Measurements from ENCODE around the gene LAG3.
A peak's percentile ranks its signal among the peaks of the same experiment; 100 is the strongest.

The LAG3 gene

GRCh38 chr12:6772726-6773589 lies 638 bp downstream of the LAG3 start:
- DNase-seq (ENCODE audit: low spot score) = no peak
- Mint-ChIP-seq H3K4me3 (peak overlapping the region; percentile 70), H3K27me3 (ENCODE audit: low read depth) (no peaks in the 10 kb centered on the region)

GRCh38 chr12:6773590-6774351 lies 1.5 kb downstream of the LAG3 start:
- Mint-ChIP-seq H3K4me3 (peak overlapping the region; percentile 70), H3K9me3 (no peaks in the 10 kb centered on the region), H3K4me1 (ENCODE audit: low read depth) (peaks cover 47% of the 10 kb centered on the region), H3K27ac (peak overlapping the region; percentile 54), H3K36me3 (ENCODE audit: low read depth) (peaks cover 4% of the 10 kb centered on the region), H3K27me3 (ENCODE audit: low read depth) (peaks cover 2% of the 10 kb centered on the region)
- DNase-seq (ENCODE audit: low spot score) = peak; percentile 43

More at GRCh38 chr12:6772726-6773589, 638 bp downstream of the LAG3 start:
- Mint-ChIP-seq H3K9me3 (no peaks in the 10 kb centered on the region), H3K4me1 (ENCODE audit: low read depth) (peaks cover 49% of the 10 kb centered on the region), H3K36me3 (ENCODE audit: low read depth) (peaks cover 2% of the 10 kb centered on the region), H3K27ac (peak overlapping the region; percentile 56)

GRCh38 chr12:6774499-6775062 lies 2.3 kb downstream of the LAG3 start:
- Mint-ChIP-seq H3K9me3 (no peaks in the 10 kb centered on the region), H3K36me3 (ENCODE audit: low read depth) (peaks cover 2% of the 10 kb centered on the region), H3K4me3 (peak overlapping the region; percentile 60), H3K27me3 (ENCODE audit: low read depth) (peaks cover 2% of the 10 kb centered on the region), H3K27ac (peak overlapping the region; percentile 73), H3K4me1 (ENCODE audit: low read depth) (peaks cover 48% of the 10 kb centered on the region)
- no peak for DNase-seq (ENCODE audit: low spot score)

- Mint-ChIP-seq H3K27ac (peak overlapping the region; percentile 73), H3K27me3 (ENCODE audit: low read depth) (peaks cover 2% of the 10 kb centered on the region), H3K9me3 (no peaks in the 10 kb centered on the region), H3K4me3 (peak overlapping the region; percentile 60), H3K36me3 (ENCODE audit: low read depth) (peaks cover 2% of the 10 kb centered on the region), H3K4me1 (ENCODE audit: low read depth) (peaks cover 51% of the 10 kb centered on the region)
- DNase-seq (ENCODE audit: low spot score) = no peak
These were observed 3.2 kb downstream of the LAG3 start for GRCh38 chr12:6775185-6776174.

- Mint-ChIP-seq H3K36me3 (ENCODE audit: low read depth) (peaks cover 2% of the 10 kb centered on the region), H3K4me1 (ENCODE audit: low read depth) (peaks cover 44% of the 10 kb centered on the region), H3K27ac (no peak overlapping the region), H3K27me3 (ENCODE audit: low read depth) (peaks cover 2% of the 10 kb centered on the region), H3K9me3 (no peaks in the 10 kb centered on the region), H3K4me3 (no peak overlapping the region)
- no peak for DNase-seq (ENCODE audit: low spot score)
These were observed 5.1 kb downstream of the LAG3 start for GRCh38 chr12:6777386-6777785.

- DNase-seq (ENCODE audit: low spot score) = no peak
- H3K9me3 Mint-ChIP-seq = no peaks in the 10 kb centered on the region
- H3K4me1 Mint-ChIP-seq (ENCODE audit: low read depth) = peaks cover 49% of the 10 kb centered on the region
- peak overlapping the region; percentile 66 for H3K27ac Mint-ChIP-seq
- peaks cover 2% of the 10 kb centered on the region for H3K27me3 Mint-ChIP-seq (ENCODE audit: low read depth)
- H3K4me3 Mint-ChIP-seq = peak overlapping the region; percentile 78
- H3K36me3 Mint-ChIP-seq (ENCODE audit: low read depth) = peaks cover 2% of the 10 kb centered on the region
These were observed 5.9 kb downstream of the LAG3 start for GRCh38 chr12:6778217-6778573.

GRCh38 chr12:6778574-6779550 lies 6.5 kb downstream of the LAG3 start:
- H3K27ac Mint-ChIP-seq = peak overlapping the region; percentile 66
- H3K27me3 Mint-ChIP-seq (ENCODE audit: low read depth) = peaks cover 2% of the 10 kb centered on the region
- peaks cover 52% of the 10 kb centered on the region for H3K4me1 Mint-ChIP-seq (ENCODE audit: low read depth)
- peak overlapping the region; percentile 78 for H3K4me3 Mint-ChIP-seq
- DNase-seq (ENCODE audit: low spot score) = peak; percentile 88
- H3K9me3 Mint-ChIP-seq = no peaks in the 10 kb centered on the region
- peaks cover 2% of the 10 kb centered on the region for H3K36me3 Mint-ChIP-seq (ENCODE audit: low read depth)

GRCh38 chr12:6779708-6780432 lies 7.5 kb downstream of the LAG3 start:
- no peaks in the 10 kb centered on the region for H3K9me3 Mint-ChIP-seq
- H3K4me3 Mint-ChIP-seq = no peak overlapping the region
- H3K27ac Mint-ChIP-seq = peak overlapping the region; percentile 50
- peaks cover 2% of the 10 kb centered on the region for H3K27me3 Mint-ChIP-seq (ENCODE audit: low read depth)
- peaks cover 53% of the 10 kb centered on the region for H3K4me1 Mint-ChIP-seq (ENCODE audit: low read depth)
- H3K36me3 Mint-ChIP-seq (ENCODE audit: low read depth) = peaks cover 2% of the 10 kb centered on the region
- DNase-seq (ENCODE audit: low spot score) = no peak

- Mint-ChIP-seq H3K9me3 (no peaks in the 10 kb centered on the region), H3K4me1 (ENCODE audit: low read depth) (peaks cover 46% of the 10 kb centered on the region), H3K4me3 (no peak overlapping the region), H3K36me3 (ENCODE audit: low read depth) (peaks cover 2% of the 10 kb centered on the region), H3K27me3 (ENCODE audit: low read depth) (peaks cover 2% of the 10 kb centered on the region), H3K27ac (peak overlapping the region; percentile 70)
- DNase-seq (ENCODE audit: low spot score) = peak; percentile 71
These were observed 8.3 kb downstream of the LAG3 start for GRCh38 chr12:6780573-6780972.

GRCh38 chr12:6782119-6782518 lies 9.8 kb downstream of the LAG3 start:
- peaks cover 54% of the 10 kb centered on the region for H3K4me1 Mint-ChIP-seq (ENCODE audit: low read depth)
- peaks cover 1% of the 10 kb centered on the region for H3K36me3 Mint-ChIP-seq (ENCODE audit: low read depth)
- H3K27ac Mint-ChIP-seq = no peak overlapping the region
- H3K4me3 Mint-ChIP-seq = no peak overlapping the region
- DNase-seq (ENCODE audit: low spot score) = no peak
- peaks cover 2% of the 10 kb centered on the region for H3K27me3 Mint-ChIP-seq (ENCODE audit: low read depth)
- H3K9me3 Mint-ChIP-seq = no peaks in the 10 kb centered on the region

- DNase-seq (ENCODE audit: low spot score) = no peak
- peak overlapping the region; percentile 71 for H3K27ac Mint-ChIP-seq
- H3K27me3 Mint-ChIP-seq (ENCODE audit: low read depth) = peaks cover 2% of the 10 kb centered on the region
- peaks cover 57% of the 10 kb centered on the region for H3K4me1 Mint-ChIP-seq (ENCODE audit: low read depth)
- no peaks in the 10 kb centered on the region for H3K9me3 Mint-ChIP-seq
- H3K4me3 Mint-ChIP-seq = no peak overlapping the region
- peaks cover 1% of the 10 kb centered on the region for H3K36me3 Mint-ChIP-seq (ENCODE audit: low read depth)
These were observed 10.7 kb downstream of the LAG3 start for GRCh38 chr12:6782850-6783566.

All from T-helper 2 cell treated with Interferon-gamma antibody and Interleukin-4, amounts not matched to agents 5 μg/mL and 100 μg/mL, for 36 hours (primary cell).